AG20443 (cell line): ENCODE data around the gene PTPN21.
"Not testable (repeated sequence)": the region's sequence is repeated elsewhere in the genome, so short reads cannot be mapped to it uniquely, and the experiment has no call there.

Experiments used
- DNase-seq: peaks from one replicate; pipeline ENCODE4 v3.0.0; 2012; ENCODE audit warnings: low spot score, mixed read lengths

PTPN21 gene

DNA sequence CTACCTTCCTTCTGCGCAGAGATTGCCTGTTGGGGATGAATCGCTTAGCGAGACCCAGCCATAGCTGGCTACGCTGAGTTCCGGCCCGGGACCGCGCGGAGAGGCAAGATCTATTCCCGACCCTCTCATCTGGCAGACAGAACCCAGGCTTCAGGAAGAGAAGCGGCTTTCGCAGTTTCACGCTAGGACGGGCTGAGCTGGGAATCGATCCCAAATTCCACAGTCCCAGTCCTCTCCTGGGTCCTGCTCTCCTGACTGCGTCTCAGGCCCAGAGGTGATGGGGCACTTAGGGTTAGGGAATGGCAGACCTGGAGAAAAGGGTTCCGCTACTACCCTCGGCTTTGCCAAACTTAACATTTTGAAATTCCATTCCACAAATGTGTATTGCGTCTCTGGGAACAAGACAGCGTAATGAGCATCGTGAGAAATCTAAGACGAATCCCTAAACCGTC lies 2.8 kb downstream of the PTPN21 start:
- DNase-seq = peak; percentile 40

DNA sequence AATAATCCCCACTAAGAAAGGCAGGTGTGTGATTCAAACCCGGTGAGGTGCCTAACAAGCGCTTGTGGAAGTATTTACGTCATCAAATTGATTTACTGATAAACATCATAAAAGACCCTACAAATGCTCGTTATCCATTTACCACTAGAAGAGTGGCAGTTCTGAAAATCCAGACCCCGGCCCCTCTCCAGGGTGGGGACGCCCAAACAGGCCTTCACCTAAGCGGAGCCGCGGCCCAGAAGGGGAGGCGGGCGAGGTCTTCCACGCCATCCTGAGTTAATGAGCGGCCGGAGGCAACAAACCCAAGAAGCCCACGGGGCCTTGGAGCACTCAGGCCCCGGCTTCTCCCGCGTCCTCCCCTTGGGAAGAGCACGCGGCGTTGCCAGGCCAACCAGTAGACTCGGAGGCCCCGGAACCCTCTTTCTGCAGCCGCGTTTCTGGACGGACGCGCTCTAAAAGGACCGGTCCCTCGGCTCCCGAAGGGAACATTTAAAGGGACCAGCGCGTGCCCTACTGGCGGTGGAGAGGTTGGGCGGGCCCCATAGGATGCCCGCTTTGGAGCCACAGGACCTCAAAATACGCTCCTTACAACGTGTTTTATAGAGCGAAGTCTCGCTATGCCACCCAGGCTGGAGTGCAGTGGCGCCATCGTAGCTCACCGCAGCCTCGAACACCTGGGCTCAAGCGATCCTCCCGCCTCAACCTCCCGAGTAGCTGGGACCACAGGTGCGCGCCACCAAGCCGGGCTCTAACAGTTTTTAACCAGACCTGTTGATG lies 3.5 kb downstream of the PTPN21 start:
- peak; percentile 92 for DNase-seq

DNA sequence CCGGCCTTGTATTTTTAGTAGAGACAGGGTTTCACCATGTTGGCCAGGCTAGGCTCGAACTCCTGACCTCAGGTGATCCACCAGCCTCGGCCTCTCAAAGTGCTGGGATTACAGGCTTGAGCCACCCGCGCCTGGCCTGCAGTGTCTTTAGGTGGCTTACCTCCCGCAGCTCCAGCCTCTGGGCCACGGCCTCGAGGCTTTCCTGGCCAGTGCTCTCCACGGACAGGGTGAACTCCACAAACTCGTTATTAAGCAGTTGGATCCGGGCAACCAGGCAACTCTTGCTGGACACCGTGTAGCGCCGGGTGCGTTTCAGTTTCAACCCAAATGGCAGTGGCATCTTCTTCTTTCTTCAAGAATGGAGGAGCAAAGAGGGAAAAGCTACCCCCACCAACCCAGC lies 4.7 kb downstream of the PTPN21 start:
- no peak for DNase-seq

DNA sequence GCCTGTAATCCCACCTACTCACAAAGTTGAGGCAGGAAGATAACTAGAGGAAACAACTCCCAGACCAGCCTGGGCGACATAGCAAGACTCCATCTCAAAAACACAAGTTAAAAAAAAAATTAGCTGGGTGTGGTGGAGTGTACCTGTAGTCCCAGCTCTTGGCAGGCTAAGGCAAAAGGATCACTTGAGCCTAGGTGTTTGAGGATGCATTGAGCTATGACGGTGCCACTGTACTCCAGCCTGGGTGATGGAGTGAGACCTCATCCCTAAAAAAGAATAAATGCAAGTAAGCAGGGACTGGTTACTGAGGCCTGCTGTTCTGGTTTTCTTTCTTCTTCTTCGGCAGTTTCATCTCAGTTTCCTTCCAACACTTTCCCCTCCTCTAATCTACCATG lies 7.4 kb downstream of the PTPN21 start:
- no peak for DNase-seq

DNA sequence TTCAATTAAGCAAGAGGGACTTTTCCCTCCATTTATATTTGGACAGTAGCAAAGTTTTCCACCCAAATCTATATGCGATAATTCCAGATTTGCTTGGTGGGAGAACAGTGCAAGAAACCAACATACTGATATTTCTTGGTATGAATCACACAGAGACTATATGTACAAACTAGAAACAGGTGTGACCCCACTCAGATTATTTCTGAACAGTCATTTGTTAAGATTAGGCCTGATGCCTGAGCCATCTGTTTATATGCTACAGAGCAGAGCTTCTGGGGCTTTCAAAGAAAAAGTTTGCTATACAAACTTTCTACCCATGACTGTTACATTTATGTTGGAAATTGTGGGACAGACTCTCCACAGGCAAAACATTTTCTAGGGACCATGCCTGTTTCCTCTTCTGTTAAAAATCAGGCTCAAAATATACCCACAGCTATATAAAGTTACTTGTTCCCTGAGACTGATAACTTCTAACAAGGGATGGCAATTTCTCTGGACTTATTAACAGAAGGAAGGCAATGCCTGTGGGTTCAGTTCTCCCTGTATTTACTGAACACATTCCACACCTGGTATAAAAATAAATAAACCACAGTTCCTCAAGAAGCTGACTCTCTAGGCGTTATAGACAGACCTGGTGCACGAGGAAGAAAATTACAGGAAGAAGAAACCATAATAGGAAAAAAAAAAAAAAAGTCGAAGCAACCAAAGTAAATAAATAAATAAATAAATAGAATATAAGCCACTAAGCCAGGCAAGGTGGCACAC lies 8.0 kb downstream of the PTPN21 start:
- no peak for DNase-seq

DNA sequence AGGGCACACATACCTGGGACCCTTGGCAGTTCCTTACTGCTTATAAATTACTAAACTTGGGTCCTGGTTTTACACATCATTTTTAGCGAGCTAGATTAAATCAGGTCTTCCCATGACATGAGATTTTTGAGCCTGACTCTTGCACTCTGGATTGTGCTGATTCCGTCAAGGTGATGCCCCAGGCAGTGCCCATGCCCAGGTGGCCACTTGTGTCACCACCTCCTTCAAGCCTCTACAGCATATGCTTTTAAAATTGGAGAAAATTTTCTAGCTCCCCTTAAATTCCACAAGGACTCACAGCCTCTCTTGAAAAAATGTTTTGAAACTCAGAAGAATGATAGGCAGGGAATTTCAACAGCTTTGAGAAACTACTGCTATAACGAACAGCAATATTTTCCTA lies 9.6 kb downstream of the PTPN21 start:
- DNase-seq = no peak

DNA sequence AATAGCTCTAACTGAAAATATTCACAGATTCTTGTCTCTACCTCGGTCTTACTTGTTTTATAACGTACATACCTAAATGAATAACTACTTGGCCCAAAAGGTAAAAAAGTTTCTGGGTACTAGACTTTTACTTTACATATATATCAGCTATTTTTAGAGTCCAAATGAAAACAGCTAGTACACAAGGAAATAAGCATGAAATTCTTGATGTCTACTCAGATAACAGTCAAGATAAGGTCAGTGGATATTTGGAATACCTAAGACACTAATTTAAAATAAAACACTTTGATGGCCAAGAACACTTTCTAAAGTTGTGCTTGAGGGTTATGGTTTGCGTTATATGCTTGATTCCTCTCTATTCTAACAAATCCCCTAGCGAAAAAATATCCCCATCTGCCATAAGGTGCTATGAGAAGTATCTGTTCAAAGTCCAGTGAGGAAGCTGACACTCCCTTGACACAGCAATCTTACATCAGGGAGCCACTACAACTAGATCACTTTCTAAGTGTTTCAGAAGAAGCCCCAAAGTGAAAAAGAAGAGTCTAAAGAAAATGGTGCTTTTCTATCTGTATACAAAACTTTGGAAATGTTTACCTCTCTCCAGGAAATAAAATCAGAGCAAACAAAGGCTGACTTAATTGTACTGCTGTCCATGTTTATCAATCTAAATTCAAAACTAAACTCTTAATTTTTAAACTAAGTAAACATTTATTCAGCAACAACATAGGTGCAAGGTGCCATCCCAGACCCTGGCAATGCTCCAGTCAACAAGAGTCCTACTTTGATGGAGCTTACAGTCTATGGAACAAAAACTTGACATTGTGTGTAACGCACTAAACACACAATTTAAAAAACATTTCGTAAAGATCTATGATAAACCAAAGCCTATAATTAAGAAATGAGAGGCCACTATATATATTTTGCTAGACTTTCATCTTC lies 11.7 kb downstream of the PTPN21 start:
- no peak for DNase-seq

DNA sequence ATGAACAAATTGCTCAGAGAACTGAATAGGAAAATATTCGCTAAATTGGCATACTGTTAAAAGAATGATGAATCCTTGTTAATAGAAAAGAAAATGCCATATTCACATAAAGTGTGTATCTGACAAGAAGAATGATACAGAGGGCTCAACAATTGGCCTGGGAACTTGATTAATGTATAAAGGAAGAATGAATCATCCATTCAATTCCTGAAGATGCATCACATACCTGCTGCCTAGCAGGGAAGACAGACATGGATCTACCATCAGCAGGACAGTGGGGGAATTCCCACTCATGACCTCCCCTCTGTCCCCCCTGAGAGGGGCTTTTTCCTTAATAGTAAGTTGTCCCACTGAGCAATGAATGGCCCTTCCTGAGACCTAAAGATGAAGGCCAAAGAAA lies 13.5 kb downstream of the PTPN21 start:
- no peak for DNase-seq

DNA sequence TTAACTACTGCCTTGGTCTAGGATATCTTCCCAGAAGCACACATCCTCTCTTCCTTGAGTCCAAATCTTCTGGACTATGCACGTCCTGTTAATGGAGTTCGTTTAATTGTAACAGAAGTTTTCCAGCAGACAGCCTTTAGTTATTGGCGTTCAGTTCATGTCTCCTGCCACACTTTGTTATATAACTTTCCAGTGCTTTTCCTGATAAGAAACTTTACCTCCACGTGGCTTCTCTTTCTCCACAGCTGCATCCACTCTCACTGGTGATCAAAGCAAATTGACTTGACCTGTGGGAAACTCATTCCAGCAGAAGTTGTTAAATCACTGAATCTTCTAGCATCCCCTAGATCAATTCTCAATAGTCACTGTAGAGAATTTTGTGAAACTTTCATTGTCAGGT lies 19.0 kb downstream of the PTPN21 start:
- no peak for DNase-seq

DNA sequence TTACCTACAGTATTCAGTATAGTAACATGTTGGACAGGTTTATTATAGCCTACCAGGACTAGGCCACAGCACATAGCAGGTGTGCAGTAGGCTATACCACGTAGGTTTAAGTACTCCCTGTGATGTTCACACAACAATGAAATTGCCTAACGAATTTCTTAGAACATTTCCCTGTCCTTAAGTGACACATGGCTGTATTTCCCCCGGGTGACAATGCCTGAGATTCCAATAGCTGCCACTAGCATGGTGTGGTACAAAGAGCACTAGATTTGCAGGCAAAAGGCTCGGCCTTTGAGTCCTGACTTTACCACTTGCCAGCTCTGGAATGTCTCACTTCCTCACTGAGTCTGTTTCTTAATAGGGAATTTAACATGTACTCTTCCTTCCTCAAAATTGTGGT lies 19.7 kb downstream of the PTPN21 start:
- DNase-seq = peak; percentile 42

DNA sequence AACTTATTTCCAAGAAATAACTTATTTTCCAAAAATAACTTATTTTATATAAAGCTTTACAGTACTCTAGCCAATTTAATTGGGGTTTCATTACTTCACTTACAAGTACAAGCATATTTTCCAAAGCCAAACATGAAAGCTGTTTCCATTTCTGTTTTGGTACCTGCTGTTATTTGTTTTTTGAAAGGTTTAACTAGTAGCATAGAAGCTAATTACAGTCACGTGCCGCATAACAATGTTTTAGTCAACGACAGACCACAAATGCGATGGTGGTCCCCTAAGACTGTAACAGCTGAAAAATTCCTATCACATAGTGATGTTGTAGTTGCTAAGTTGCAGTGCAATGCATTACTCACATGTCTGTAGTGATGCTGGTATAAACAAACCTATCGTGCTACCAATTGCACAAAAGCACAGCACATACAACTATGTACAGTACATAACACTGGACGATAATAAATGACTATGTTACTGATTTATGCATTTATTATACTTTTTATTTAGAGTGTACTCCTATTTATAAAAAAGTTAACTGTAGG lies 21.7 kb downstream of the PTPN21 start:
- no peak for DNase-seq

DNA sequence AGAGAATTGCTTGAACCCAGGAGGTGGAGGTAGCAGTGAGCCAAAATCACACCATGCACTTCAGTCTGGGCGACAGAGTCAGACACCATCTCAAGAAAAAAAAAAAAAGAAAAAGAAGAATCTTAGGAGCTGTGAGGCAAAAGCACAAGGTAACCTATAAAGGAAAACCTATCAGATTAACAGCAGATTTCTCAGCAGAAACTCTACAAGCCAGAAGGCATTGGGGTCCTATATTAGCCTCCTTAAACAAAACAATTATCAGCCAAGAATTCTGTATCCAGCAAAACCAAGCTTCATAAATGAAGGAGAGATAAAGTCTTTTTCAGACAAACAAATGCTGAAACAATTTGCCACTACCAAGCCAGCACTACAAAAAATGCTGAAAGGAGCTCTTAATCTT lies 24.9 kb downstream of the PTPN21 start:
- not testable (repeated sequence) for DNase-seq

DNA sequence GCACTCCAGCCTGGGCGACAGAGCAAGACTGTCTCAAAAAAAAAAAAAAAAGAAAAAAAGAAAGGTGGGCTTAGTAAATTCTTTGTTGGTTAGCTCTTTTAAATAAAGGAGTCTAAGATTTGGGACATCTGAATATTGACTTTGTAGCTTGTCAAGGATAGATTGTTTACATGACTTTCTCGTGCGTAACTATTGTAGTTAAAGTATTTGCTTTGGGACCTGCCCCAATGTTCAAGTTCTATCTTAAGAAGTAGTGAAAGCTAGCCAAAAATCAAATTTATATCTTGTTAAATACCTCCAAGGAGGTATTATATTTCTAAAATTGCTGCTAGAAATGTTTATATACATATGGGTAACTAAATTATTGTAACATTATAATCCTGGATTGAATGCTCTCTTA lies 32.4 kb downstream of the PTPN21 start:
- no peak for DNase-seq

DNA sequence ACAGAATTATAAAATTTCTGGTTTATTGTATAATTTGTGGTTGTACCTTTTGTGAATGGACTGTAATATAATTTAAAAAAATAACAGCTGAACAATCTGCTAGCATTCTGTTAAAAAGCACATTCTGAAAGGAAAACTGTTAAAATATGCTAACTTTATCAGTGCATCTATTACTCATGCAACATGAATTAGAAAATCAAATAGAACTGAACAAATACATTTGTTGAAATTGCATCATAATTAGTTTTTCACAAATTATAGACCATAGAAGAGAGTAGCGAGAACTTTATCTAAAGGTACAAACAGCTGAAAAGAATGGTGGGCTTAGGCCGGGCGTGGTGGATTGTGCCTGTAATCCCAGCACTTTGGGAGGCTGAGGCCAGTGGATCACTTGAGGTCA lies 33.0 kb downstream of the PTPN21 start:
- peak; percentile 18 for DNase-seq

DNA sequence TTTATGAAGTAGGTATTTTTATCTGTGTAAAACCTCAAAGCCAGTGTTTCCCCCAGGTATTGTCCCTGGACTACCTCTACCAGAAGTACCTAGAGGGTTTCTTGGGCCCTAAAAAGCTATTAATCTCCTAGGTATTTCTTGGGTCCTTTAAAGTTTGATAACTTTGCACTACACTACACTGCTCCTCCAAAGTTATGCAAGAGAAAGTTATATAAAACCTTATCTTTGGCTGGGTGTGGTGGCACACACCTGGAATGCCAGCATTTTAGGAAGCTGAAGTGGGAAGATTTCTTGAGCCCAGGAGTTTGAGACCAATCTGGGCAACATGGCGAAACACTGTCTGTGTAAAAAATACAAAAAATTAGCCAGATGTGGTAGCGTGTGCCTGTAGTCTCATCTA lies 34.9 kb downstream of the PTPN21 start:
- no peak for DNase-seq

DNA sequence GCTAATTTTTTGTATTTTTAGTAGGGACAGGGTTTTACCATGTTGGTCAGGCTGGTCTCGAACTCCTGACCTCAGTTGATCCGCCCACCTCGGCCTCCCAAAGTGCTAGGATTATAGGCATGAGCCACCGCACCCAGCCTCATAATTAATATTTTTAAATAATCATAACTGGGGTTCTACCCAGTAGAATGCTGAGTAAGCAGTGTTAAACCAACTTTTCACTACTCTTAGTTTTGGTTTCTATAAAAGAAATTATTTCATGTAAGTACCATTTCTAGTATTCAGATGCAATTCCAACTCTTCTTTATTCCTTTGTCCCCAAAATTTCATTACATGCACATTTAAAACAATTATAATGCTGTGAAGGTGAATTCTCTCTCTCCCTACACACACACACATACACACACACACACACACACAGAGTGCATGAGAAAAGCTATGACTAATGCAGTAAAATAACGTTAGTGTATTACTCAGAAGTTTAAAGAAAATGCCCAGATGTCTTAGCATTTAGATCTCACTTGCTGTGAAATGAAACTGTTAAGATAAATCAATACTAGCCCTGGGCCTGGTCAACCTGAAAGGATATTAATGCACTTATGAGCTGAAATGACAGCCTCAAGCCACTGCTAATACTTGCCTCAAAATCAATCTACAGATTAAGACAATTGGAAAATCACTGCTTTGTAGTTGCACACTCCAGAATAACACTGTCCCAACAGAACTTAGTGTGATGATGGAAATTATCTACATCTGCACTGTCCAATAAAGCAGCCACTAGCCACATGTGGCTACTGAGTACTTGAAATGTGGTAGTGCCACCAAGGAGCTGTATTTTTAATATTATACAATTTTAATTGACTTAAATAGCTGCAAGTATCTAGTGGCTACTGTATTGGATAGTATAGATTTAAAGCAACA lies 36.0 kb downstream of the PTPN21 start:
- peak; percentile 34 for DNase-seq

DNA sequence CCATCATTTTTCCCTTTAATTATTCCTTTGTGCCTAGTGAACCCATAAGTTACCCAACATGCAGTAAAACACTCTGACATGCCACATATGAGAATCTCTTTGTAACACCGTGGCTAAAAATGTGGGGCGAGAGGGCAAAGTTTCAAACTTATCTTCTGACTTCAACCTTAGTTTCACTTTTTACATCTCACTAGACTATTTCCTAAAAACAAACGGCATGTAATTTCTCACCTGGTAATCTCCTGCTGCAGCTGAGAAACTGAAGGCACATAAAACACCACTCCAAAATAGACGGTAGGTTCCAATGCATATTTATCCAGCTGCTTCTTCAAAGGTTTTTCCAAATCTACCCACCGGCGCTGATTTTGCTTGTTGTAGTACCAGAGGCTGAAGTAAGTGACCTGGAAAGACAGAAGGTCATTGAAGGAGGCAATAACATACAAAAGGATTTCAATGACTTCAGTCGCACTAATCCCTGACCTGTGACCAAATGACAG lies 37.9 kb downstream of the PTPN21 start:
- no peak for DNase-seq

DNA sequence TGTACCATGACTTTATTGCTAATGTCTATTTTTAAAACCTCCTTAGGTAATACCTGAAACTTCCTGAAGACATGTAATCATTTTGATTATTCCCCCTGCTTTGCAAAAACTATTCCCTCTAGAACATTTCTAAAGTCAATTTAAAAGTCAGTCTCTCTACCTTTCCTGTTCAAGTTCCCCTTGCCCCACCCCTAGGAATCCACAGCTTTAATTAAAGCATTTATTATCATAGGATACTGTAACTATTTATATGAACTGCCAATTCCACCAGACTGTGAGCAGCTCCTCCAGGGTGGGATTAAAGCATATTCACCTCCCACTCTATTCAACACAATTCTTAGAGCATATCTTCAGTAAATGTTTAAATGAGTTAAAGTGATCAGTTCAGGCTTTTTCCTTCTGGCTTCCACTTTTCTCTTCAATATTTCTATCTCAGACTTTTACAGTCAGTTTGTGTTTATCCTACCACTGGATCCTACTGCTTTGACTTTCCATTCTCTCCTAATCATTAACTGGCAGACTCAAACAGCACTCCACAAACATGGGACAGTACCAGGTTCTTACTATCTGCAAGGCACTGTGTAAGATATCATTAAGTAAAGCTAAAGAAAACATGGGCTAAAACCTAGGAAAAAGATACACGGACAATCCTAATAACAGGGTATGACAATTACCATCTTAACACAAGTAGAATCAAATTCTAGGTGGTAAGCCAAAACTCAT lies 39.1 kb downstream of the PTPN21 start:
- DNase-seq = no peak

DNA sequence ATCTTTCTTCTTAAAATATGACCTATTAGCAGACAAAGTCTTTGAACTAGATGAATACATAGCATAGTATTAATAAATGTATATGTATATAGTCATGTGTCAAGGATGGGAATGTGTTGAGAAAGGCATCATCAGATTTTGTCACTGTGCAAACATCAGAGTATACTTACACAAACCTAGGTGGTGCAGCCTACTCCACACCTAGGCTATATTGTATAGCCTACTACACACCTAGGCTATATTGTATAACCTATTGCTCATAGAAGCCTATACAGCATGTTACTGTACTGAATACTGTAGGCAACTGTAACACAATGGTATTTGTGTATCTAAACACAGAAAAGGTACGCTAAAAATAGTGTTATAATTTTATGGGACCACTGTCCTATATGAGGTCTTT lies 47.6 kb downstream of the PTPN21 start:
- DNase-seq = no peak

DNA sequence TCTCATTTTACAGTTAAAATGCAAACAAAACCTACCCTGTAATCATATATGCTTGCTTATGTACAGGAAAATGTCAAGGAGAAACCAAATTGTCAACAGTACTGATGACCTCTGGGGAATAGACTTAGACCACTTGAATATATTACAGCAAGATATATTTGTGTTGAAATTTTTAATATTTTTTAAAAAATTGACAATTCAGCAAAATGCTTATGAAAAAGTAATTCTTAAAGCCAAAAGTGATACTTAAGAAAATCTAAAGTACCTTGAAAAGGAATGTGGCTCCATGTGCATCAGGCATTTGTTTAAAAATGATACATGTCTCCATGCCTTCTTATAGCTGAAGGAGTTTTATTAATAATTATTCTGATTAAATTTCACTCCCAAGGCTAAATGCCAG lies 49.2 kb downstream of the PTPN21 start:
- no peak for DNase-seq
